NCI-H1048 (cell line): ENCODE data around the gene EPS8L2.
A peak's percentile ranks its signal among the peaks of the same experiment; 100 is the strongest.

ENCODE experiments used
- DNase-seq: peaks from one replicate; lab custom pipeline; 2025; lab: John Stamatoyannopoulos, UW

EPS8L2 gene

DNA sequence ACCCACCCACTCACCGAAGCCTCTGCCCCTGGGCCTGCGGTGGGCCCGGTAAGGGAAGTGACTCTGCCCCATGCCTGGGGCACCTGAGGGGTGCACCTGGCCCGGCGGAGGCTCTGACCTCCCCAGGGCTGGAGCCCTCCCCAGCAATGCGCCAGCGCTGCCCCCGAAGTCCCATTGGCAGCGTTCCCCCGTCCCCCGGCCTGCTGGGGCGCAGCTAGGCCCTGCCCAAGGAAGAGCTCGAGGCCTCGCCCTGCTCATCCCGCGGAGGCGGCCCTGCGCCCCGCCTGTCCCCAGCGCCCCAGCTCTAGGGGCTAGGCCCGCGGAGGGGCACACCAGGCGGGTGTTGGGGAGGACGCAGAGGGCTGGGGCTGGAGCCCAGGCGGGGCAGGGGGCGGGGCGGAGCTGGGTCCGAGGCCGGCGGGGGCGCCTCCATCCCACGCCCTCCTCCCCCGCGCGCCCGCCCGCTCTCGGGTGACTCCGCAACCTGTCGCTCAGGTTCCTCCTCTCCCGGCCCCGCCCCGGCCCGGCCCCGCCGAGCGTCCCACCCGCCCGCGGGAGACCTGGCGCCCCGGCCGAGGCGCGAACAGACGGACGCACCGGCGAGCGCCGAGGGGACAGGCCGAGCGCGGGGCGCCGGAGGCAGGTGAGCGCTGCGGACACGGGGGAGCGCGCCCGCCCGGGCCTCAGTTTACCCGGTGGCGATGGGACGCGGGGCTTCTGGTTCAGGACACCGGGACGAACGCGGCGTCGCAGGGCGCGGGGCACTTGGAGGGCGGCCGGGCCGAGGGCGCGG is at the start of gene EPS8L2:
TSS of gene EPS8L2 (plus strand) at position 586 of the 793 bp plus-strand sequence. CDS start 3,177 bp downstream, outside the sequence.
- peak; percentile 33 for DNase-seq

DNA sequence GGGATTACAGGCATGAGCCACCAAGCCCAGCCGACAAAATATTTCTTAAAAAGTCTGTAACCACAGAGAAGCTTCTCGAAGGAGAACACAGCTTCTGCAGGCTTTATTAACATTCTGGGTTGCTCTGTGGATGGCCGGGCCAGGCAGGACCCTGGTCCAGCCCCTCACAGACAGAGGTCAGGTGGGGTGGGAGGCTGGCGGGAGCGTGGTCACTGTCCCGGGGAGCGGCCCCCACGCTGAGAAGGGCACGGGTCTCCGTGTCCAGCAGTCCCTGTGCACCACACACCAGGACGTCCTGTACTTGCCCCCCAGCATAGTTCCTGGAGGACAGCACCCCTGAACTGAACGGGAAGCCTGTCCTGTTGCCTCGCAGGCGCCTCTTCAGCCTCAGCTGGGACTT is 49.6 kb upstream of the EPS8L2 start:
- no peak for DNase-seq

DNA sequence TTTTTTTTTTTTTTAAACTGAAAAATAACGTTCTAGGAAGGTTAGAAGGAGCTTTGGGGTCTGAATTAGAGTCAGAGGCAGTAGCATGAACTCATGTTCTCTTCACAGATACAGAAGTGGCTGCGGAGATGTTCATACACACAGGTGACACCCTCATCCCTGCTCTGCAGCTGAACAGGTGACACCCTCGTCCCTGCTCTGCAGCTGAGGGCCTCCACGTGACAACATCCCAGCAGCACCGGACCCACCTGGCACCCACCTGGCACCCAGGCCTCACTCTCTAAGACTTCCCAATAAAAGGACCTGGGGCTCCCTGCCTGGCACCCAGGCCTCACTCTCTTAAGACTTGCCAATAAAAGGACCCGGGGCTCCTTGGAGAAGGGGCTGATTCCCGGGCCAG is 49.2 kb upstream of the EPS8L2 start:
- DNase-seq = no peak

DNA sequence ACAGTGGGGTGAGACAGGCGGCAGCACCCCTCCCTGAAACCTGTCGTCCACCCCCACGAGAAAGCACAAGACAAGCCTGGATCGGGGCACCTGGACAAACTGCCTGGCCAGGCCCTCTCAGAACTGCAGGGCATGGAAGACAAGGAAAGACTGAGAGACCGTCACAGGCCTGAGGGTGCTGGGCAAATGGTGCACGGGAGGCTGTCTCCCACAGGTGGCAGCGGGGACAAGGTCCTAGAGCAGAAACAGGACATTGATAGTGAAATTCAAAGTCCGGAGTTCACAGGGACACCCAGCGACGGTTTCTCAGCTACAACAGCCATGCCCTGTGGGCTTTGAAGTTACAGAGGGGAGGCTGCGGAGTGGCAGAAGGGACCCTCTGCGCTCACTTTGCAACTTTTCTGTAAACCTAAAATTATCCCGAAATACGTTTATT is 48.3 kb upstream of the EPS8L2 start:
- no peak for DNase-seq

DNA sequence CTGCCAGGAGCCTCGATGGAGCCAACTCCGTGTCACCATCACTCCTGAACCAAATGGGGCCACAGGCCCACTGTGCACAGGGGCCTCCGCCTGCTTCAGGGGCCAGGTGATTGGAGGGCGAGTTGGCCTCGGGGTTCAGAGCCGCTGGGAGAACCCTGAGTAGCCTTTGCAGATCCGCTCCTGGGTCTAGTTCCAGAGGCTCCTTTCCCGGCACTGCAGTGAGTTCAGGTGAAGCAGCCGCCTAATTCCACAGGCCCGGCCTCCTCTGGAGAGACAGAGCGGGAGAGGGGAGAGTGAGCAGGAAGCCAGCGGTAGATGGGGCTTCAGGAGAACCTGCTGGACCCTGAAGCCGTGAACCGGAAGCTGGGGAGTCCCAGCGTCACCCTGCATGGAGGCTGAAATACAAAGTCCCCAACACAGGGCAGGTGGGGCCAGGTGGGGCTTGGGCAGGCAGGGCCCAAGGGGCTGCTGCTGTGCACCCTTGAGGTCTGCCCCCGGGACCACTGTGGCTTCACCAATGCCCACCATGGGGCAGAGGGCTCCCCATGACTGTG is 46.4 kb upstream of the EPS8L2 start:
- no peak for DNase-seq

DNA sequence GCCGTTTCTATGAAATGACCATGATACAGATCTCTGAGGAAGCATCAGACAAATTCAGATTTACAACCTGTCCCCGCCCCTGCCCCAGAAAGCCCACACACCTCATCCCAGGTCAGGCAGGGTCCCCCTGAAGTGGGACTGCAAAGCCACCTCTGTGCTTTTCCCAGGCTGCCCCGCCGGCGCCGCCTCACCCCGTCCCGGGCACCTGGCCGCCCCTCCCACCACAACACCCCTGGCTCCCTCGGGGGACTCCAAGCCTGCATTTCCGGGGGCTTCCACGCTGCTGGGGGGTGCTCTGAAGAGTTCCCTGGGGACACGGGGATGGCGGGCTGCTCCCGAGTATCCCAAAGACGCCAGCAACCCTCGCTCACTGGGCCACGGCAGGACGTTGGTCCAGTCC is 45.8 kb upstream of the EPS8L2 start:
- no peak for DNase-seq

DNA sequence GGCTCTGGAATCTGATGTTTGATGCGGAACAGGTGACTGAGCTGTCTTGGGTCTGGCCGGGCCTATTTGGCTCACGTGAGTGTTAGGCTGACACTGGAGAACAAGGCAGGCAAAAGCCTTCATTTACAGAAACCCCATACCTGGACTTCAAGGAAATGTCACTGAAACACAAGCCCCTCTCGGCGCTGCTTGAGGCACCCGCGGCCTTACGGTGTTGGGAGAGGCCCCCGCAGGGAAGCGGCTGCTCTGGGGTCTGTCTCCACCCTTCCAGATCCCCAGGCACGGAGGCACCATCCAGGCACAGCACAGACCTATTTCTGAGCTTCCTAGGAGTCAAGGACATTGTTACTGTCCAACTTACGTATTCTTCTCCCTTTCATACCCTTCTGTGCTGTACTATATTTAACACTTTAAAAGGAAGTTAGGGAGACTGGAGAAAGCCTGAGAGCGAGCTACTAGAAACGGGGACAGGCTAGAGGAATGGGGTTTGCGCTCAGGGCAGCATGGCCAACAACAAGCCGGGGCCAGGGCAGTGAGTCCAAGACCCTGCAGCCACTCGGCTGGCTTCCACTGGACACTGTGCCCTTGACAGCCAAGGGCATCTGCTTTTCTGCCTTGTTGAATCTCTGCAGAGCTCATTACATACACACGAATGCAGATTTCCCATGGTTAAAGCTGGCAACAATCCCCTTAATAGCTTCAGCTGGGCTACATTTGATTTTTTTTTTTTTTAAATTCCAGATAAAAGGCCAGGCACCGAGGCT is 45.2 kb upstream of the EPS8L2 start:
- no peak for DNase-seq

DNA sequence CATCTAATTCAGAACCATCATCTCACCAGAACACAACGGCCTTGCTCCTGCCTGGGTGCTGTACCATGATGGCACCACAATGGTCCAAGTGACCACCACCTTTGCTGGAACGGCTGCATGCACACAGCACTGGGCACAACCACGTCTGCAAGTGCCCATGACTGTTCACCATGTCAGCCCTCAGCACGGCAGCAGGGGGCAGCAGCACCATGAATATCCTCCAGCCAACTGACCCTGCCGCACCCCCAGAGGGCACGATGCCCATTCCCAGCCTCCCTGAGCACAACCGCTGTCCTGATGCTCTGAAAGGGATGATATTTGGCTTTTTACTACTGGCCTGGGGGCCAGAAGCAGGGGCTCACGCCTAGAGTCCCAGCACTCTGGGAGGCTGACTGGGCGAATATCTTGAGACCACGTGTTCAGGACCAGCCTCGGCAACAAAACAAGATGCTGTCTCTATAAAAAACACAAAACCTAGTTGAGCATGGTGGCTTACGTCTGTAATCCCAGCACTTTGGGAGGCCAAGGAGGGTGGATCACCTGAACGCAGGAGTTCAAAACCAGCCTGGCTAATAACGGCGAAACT is 43.2 kb upstream of the EPS8L2 start:
- no peak for DNase-seq

DNA sequence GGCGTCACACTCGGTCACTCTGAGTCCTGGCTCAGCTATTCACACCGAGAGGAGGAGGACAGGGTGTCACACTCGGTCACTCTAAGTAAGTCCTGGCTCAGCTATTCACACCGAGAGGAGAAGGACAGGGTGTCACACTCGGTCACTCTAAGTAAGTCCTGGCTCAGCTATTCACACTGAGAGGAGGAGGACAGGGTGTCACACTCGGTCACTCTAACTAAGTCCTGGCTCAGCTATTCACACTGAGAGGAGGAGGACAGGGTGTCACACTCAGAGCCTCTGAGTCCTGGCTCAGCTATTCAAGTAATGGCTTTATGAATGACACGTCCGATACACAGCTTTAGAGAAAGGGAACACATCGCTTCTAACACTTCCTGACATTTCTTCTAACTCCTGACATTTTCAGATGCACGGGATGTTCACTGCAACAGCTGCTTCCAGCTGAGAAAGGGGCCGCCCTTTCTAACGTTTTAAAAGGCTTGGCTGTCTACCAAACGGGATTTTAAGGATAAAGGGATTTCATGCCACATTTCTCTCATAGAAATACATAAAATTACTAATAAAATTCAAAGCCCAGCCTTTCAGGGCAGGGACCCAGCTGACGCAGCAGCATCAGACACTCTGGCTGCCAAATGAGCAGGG is 40.8 kb upstream of the EPS8L2 start:
- DNase-seq = no peak

DNA sequence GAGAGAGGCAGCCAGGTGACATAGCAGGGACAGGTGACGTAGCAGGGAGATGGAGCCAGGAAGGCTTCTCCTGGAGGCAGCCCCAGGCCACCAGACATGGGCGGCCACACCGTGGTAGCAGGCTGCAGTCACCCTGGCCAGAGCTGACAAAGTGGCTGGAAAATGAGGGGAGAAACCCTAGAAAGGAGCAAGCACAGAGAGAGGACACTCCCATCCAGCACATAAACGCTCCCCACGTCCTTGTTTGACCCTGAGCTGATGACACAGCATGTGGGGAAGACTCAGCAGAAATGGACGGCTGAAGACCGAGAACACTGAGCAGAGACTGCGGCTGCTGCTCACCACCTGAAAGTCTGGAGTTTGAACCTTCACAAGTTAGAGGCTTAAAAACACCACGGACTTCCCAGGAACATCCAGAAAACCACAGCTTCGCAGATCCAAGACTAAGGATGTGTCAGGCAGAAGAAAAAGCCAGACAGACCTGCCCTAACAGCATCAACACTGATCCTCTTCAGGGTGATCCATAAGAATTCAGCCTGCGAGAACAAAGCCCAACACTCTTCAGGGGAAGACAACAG is 40.2 kb upstream of the EPS8L2 start:
- no peak for DNase-seq

DNA sequence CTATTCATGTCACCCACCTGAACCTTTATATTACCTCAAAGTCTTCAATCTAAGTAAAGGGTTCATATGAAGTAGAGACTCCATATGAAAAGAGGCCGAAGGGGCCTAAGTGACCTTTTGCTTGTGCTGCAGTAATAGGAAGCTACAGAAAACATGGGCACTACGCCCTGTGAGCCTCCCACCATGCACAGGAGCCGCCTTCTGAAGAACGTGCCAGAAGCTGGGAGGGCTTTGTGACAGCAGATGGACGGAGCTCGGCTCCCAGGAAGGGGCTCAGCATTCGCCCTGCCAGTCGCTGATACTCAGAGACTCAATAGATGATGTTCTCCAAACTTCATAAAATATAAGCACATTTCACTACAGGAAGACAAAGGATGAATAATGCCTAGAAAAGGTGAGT is 32.2 kb upstream of the EPS8L2 start:
- DNase-seq = no peak

DNA sequence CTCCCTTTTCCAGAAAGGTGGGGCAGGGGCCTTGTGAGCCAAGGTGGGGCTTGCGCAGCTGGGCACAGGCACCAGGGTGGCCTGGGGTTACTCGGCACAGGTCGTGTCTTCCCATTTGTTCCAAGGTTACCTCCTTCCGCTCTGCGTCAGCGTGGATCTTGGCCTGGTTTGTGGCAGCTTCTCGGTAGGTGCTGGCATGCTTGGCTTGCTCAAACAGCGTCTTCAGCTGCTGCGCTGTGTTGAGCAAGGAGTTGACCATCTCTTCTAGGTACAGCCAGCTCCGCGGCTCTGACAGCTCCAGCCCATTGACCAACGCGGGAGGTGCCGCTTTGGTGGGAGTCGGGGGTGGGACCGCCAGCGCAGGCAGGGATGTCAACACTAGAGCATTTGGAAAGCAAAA is 31.6 kb upstream of the EPS8L2 start:
- DNase-seq = no peak

DNA sequence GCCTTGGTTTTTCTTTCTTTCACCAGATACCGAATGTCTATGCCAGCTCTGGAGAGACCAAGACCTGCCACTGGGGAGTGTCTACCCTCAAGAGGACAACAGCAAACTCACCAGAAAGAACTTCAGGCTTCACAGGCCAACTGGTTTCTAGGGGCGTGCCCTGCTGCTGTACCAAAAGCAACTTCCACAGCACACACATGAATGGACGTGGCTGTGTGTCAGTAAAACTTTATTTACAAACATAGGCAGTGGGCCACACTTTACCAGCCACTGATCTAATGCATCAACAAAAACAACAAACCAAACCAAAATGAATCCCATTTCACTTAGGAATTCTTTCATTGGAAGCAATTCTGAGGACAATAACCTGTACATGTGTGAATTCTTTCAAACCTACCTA is 27.7 kb upstream of the EPS8L2 start:
- DNase-seq = no peak

DNA sequence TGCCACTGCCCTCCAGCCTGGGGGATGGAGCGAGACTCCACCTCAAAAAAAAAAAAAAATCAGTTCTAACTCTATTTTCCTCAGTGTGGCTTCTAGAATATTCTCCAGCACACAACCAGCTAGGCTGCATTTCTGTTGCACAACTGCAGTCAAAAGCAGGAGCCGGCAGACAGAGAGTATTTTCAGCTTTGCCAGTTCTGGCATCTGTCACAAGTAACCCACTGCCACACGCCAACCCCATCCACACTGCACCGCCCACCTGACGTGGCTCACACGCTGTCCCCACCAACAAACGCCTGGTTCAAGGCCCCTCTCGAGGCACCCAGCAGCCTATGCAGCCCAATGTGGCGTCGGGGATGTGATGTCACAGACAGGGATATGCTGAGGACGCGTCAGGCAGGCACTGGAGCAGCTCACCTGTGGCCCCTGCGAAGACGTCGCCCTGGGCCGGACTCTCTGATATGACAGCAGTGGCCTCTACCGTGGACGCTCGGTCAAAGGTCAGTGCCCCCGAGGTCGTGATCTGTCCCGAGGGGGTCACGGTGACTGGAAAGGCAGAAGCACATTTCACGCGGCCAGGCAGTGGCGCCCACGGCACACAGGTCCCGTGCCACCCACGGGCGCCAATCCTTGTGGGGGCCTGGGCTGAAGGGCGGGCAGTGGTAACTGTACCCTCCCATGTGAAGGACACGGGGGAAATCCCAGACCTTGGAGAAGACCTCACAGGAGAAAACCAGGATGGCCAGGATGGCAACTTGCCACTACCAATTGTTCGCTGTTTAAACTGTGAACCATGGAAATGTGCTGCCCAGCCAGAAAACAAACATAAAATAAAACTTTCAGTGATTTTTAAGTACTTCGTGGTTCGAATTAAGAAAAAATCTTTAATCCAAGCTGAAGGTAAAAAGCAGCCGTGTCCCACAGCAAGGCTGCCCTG is 26.5 kb upstream of the EPS8L2 start:
- DNase-seq = no peak

DNA sequence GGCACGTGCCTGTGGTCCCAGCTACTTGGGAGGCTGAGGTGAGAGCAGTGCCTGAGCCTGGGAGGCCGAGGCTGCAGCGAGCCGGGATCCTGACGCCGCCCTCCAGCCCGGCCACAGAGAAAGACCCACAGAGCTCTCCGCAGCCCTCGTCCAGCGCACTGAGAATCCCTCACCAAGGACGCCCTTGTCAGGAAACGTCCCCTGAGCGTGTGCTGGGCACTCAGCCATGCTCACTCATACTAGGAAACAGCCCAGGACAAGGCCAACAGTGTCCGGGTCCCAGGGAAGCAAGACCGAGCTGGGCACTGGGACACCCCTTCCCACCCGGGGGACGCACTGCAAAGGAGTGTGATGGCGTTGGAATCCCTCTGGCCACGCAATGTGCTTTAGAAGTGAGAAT is 25.6 kb upstream of the EPS8L2 start:
- no peak for DNase-seq

DNA sequence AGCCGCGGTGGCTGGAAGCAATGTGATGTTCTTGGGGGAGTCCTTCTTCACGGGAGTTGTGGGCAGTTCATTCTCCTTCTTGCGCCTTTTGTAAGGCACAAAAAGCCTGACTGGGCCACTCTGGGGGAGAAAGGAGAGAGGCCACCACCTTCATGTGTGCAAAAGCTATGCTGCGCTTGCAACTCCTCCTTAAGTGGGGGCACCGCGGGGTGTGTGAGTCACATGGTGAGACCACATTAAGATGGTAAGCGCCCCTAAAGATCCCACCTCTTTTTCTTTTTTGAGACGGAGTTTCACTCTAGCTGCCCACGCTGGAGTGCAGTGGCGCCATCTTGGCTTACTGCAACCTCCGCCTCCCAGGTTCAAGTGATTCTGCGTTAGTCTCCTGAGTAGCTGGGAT is 25.1 kb upstream of the EPS8L2 start:
- no peak for DNase-seq

DNA sequence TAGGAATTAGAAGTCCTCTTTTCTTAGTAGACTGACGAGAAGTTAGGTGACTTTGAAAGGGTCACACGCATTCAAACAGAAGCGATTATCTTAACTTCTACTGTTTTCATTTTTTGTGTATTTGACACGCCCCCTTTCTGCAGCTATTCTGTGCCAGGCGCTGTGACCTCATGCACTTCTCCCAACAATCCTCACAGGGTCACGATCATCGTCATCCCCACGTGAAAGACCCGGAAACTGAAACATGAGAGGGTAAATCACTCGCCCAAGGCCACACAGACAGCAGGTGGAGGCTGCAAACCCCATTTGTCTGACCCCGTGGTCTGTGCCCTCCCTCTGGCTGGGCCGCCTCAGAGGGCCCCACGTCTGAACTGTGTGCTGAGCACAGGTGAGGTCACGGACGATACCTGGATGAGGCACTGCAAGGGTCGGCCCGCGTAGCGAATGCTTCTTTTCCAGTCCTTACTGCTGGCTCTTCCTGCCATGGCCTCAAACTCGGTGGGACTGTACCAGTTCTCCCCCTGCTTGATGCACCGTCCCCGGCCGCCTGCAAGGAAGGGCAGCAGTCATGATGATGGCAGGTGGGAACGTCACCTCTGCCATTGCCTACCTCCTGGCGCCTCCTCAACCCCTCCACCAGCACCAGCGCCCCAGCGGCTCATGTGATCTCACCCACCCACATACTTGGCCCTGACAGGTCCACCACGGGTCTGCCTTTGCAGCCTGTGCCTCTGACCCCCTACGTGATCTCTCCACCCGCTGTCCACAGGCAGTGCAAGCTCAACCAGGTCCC is 19.4 kb upstream of the EPS8L2 start:
- no peak for DNase-seq

DNA sequence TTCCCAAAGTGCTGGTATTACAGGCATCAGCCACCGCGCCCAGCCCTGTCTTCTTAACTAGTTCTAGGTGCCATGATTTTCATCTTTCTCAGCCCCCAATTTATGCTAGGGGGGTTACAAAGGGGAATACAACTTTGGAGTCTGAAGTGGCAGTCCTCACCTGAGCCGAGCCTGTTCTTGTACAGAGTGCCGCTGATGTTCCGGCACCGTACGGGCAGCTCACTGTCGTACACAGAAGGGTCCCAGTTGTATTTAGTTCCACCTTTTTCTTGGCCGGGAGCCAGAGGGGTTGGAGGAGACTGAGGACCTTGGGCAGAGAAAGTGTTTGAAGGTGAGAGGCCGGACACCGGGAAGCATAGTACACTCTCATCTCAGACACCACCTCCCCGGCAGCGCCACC is 18.3 kb upstream of the EPS8L2 start:
- DNase-seq = no peak

DNA sequence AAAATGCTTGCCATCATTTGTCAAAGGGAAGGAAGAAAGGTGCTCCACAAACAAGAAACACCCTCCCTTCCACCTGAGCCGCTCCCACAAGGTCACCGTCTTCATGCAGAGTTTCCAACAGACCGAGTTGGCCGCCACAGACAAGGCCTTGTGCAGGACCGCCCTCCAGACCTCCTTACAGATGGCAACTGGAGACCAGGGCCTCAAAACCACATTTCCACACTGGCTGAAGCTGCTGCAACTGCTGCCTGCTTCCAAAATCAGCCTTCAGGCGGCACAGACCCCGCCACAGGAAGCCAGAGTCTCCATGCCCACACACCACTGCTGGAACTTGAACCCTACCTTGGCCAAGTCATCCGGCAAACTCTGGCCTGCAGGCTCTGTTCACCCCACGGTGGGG is 17.4 kb upstream of the EPS8L2 start:
- no peak for DNase-seq

DNA sequence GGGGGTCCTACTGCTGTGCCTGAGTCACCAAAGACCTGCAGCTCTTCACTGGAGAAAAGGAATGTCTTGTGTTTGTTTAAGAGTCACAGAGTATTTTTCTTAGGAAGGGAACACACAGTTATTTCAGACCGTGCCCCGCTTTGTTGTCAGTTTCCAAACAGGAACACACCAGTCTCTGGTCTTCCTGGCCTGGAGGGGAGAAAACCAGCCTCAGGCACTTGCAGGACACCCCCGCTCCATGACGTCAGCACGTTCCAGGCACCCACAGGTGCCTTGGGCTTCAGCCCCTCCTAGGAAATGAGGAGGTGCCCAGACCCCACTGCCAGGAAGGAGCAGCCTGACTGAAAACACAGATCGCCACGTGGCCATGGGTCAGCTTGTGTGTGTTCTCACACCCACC is 16.4 kb upstream of the EPS8L2 start:
- no peak for DNase-seq
